Measurements from ENCODE around the gene RGS6.

DNA sequence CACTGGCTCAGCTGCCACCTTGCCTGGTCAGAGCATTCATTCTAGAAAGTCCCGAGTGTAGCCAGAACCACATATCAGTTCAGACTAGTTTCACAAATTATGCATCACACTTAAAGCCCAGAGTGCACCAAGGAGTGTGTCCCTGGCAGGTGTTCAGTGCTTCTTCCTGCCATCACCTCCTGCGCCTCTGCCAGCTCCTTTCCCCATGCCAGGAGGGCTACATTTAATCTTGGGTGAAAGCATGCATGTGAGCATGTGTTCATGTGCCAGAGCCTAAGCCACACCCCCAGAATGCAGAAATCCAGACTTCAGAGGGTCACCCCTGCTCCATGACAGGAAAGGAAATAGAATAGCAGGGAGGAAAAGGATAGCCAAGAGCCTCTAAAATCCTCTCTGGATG, 580.1 kb downstream of the RGS6 start:
- TF ChIP-seq GATA2 (IDR thresholded peaks at IDR 0.05; ENCODE audit: low read depth, low read length) (no peak), GATA3 (IDR thresholded peaks at IDR 0.05; ENCODE audit: low read depth, low read length) (no peak)
